Measurements from ENCODE around the gene OR10H5. TPM values are rescaled to one million over a fixed set of nuclear protein-coding genes. Genes with fewer than 3 reads are reported as not detected.

Gene OR10H5
- total and polyA plus RNA-seq, 2 experiments from 2014 or later: not detected

DNA sequence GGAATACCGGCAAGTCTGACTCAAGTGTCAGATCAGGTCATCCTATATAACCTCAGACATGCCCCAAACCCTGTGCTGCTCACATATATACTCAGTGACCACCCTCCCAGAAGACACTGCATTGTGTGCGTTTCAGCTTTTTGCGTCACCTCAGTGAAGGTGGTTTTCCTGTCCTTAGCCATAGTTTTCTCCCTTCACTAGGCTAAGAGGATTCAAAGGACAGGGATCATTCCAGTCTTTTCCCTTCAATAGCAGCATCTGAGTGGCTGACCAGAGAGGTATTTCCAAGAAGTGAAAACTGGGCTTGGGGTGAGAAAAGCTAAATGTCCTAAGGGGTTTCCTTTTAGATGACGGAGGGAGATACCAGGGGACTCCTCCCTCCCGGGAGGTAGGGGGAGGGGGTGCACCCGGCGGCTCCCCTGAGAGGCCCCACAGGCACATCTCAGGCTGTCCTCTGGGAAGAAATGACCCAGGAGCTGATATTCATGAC is 40.7 kb downstream of the OR10H5 start:
- Histone ChIP-seq H3K36me3 (ENCODE audit: insufficient read depth) (no peaks in the 10 kb centered on the region; the same call in 1 of the 2 replicates), H3K4me1 (ENCODE audit: insufficient read depth) (no peaks in the 10 kb centered on the region), H3K27me3 (ENCODE audit: insufficient read depth) (no peaks in the 10 kb centered on the region), H3K4me2 (no peak overlapping the region), H3K4me3 (no peak overlapping the region), H3F3A (replicated peaks; ENCODE audit: low read depth) (no peaks in the 10 kb centered on the region), H3K79me2 (replicated peaks; ENCODE audit: insufficient read depth) (no peaks in the 10 kb centered on the region), H3K27ac (ENCODE audit: low read depth) (no peak overlapping the region), H3K9me2 (ENCODE audit: insufficient read depth) (no peaks in the 10 kb centered on the region), H2AFZ (no peak overlapping the region), H4K20me1 (replicated peaks; ENCODE audit: insufficient read depth) (no peaks in the 10 kb centered on the region)
- H3K36me3 Mint-ChIP-seq (ENCODE audit: low read depth): peaks cover 30% of the 10 kb centered on the region
- no peak overlapping the region for H3K4me3 Mint-ChIP-seq
- DNase-seq (ENCODE audit: low spot score): no peak
- peaks cover 4% of the 10 kb centered on the region for H3K27me3 Mint-ChIP-seq (ENCODE audit: insufficient read depth, low read depth, poor library complexity)
- no peaks in the 10 kb centered on the region; the same call in none of the 3 replicates for H3K9me3 Mint-ChIP-seq
- H3K27ac Mint-ChIP-seq: no peak overlapping the region
- no peak for ATAC-seq
- TF ChIP-seq ZNF331 (CRISPR knock-in tag; IDR thresholded peaks at IDR 0.05; ENCODE audit: low read depth): no peak
- TF ChIP-seq EZH2phosphoT487 (IDR thresholded peaks at IDR 0.05; ENCODE audit: unreplicated experiment): no peak
- TF ChIP-seq NANOG (IDR thresholded peaks at IDR 0.05; ENCODE audit: borderline replicate concordance): no peak
- TF ChIP-seq JUNB (IDR thresholded peaks at IDR 0.05; ENCODE audit: unreplicated experiment): no peak
- TF ChIP-seq, protein P1, sequence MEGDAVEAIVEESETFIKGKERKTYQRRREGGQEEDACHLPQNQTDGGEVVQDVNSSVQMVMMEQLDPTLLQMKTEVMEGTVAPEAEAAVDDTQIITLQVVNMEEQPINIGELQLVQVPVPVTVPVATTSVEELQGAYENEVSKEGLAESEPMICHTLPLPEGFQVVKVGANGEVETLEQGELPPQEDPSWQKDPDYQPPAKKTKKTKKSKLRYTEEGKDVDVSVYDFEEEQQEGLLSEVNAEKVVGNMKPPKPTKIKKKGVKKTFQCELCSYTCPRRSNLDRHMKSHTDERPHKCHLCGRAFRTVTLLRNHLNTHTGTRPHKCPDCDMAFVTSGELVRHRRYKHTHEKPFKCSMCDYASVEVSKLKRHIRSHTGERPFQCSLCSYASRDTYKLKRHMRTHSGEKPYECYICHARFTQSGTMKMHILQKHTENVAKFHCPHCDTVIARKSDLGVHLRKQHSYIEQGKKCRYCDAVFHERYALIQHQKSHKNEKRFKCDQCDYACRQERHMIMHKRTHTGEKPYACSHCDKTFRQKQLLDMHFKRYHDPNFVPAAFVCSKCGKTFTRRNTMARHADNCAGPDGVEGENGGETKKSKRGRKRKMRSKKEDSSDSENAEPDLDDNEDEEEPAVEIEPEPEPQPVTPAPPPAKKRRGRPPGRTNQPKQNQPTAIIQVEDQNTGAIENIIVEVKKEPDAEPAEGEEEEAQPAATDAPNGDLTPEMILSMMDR (conservative IDR thresholded peaks at IDR 0.05; ENCODE audit: low read depth in 2 of 2): no peak
- no peak for TF ChIP-seq CREB1 (CRISPR knock-in tag; IDR thresholded peaks at IDR 0.05; ENCODE audit: low read depth)
- TF ChIP-seq, protein P2, sequence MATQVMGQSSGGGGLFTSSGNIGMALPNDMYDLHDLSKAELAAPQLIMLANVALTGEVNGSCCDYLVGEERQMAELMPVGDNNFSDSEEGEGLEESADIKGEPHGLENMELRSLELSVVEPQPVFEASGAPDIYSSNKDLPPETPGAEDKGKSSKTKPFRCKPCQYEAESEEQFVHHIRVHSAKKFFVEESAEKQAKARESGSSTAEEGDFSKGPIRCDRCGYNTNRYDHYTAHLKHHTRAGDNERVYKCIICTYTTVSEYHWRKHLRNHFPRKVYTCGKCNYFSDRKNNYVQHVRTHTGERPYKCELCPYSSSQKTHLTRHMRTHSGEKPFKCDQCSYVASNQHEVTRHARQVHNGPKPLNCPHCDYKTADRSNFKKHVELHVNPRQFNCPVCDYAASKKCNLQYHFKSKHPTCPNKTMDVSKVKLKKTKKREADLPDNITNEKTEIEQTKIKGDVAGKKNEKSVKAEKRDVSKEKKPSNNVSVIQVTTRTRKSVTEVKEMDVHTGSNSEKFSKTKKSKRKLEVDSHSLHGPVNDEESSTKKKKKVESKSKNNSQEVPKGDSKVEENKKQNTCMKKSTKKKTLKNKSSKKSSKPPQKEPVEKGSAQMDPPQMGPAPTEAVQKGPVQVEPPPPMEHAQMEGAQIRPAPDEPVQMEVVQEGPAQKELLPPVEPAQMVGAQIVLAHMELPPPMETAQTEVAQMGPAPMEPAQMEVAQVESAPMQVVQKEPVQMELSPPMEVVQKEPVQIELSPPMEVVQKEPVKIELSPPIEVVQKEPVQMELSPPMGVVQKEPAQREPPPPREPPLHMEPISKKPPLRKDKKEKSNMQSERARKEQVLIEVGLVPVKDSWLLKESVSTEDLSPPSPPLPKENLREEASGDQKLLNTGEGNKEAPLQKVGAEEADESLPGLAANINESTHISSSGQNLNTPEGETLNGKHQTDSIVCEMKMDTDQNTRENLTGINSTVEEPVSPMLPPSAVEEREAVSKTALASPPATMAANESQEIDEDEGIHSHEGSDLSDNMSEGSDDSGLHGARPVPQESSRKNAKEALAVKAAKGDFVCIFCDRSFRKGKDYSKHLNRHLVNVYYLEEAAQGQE (IDR thresholded peaks at IDR 0.05; ENCODE audit: unreplicated experiment): no peak
- TF ChIP-seq ZNF114 (CRISPR knock-in tag; IDR thresholded peaks at IDR 0.05): no peak
- TF ChIP-seq, protein P3, sequence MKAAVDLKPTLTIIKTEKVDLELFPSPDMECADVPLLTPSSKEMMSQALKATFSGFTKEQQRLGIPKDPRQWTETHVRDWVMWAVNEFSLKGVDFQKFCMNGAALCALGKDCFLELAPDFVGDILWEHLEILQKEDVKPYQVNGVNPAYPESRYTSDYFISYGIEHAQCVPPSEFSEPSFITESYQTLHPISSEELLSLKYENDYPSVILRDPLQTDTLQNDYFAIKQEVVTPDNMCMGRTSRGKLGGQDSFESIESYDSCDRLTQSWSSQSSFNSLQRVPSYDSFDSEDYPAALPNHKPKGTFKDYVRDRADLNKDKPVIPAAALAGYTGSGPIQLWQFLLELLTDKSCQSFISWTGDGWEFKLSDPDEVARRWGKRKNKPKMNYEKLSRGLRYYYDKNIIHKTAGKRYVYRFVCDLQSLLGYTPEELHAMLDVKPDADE (IDR thresholded peaks at IDR 0.05): no peak
- no peak for TF ChIP-seq EZH2 (IDR thresholded peaks at IDR 0.05; ENCODE audit: low read depth, unreplicated experiment)
- no peak for TF ChIP-seq POLR2AphosphoS5 (IDR thresholded peaks at IDR 0.05; ENCODE audit: low read depth)
- TF ChIP-seq STAT1 (IDR thresholded peaks at IDR 0.05; ENCODE audit: unreplicated experiment): no peak
- TF ChIP-seq, protein P4, sequence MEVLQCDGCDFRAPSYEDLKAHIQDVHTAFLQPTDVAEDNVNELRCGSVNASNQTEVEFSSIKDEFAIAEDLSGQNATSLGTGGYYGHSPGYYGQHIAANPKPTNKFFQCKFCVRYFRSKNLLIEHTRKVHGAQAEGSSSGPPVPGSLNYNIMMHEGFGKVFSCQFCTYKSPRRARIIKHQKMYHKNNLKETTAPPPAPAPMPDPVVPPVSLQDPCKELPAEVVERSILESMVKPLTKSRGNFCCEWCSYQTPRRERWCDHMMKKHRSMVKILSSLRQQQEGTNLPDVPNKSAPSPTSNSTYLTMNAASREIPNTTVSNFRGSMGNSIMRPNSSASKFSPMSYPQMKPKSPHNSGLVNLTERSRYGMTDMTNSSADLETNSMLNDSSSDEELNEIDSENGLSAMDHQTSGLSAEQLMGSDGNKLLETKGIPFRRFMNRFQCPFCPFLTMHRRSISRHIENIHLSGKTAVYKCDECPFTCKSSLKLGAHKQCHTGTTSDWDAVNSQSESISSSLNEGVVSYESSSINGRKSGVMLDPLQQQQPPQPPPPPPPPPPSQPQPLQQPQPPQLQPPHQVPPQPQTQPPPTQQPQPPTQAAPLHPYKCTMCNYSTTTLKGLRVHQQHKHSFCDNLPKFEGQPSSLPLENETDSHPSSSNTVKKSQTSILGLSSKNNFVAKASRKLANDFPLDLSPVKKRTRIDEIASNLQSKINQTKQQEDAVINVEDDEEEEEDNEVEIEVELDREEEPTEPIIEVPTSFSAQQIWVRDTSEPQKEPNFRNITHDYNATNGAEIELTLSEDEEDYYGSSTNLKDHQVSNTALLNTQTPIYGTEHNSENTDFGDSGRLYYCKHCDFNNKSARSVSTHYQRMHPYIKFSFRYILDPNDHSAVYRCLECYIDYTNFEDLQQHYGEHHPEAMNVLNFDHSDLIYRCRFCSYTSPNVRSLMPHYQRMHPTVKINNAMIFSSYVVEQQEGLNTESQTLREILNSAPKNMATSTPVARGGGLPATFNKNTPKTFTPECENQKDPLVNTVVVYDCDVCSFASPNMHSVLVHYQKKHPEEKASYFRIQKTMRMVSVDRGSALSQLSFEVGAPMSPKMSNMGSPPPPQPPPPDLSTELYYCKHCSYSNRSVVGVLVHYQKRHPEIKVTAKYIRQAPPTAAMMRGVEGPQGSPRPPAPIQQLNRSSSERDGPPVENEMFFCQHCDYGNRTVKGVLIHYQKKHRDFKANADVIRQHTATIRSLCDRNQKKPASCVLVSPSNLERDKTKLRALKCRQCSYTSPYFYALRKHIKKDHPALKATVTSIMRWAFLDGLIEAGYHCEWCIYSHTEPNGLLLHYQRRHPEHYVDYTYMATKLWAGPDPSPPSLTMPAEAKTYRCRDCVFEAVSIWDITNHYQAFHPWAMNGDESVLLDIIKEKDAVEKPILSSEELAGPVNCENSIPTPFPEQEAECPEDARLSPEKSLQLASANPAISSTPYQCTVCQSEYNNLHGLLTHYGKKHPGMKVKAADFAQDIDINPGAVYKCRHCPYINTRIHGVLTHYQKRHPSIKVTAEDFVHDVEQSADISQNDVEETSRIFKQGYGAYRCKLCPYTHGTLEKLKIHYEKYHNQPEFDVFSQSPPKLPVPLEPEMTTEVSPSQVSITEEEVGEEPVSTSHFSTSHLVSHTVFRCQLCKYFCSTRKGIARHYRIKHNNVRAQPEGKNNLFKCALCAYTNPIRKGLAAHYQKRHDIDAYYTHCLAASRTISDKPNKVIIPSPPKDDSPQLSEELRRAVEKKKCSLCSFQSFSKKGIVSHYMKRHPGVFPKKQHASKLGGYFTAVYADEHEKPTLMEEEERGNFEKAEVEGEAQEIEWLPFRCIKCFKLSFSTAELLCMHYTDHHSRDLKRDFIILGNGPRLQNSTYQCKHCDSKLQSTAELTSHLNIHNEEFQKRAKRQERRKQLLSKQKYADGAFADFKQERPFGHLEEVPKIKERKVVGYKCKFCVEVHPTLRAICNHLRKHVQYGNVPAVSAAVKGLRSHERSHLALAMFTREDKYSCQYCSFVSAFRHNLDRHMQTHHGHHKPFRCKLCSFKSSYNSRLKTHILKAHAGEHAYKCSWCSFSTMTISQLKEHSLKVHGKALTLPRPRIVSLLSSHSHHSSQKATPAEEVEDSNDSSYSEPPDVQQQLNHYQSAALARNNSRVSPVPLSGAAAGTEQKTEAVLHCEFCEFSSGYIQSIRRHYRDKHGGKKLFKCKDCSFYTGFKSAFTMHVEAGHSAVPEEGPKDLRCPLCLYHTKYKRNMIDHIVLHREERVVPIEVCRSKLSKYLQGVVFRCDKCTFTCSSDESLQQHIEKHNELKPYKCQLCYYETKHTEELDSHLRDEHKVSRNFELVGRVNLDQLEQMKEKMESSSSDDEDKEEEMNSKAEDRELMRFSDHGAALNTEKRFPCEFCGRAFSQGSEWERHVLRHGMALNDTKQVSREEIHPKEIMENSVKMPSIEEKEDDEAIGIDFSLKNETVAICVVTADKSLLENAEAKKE (CRISPR knock-in tag; IDR thresholded peaks at IDR 0.05): no peak
- H3K4me1 Mint-ChIP-seq: no peaks in the 10 kb centered on the region

Measured in GM23338 (cell line).